HG03159 (cell line): Measurements from ENCODE around the gene NCAPH2.

Experiments used
- ATAC-seq: cut with Tn5 transposase; IDR thresholded peaks from one replicate; pipeline ENCODE4 v1.9.1; 2021; ENCODE audit warnings: mild to moderate bottlenecking, moderate library complexity; ENCODE audit not compliant: unreplicated experiment

Gene NCAPH2

GRCh38 chr22:50545522-50546325 lies 37.7 kb downstream of the NCAPH2 start, which contains the start of gene KLHDC7B:
TSS of gene KLHDC7B (plus strand) at chr22:50545899. CDS start at chr22:50546244, 345 bp downstream.
- no peak for ATAC-seq

- ATAC-seq, result no peak
Measured at GRCh38 chr22:50546326-50547262, 38.6 kb downstream of the NCAPH2 start.

GRCh38 chr22:50547263-50547985 lies 39.4 kb downstream of the NCAPH2 start:
- ATAC-seq, result no peak

GRCh38 chr22:50548040-50548920 lies 40.3 kb downstream of the NCAPH2 start:
- no peak for ATAC-seq

GRCh38 chr22:50548921-50549790 lies 41.1 kb downstream of the NCAPH2 start:
- ATAC-seq, result no peak

- ATAC-seq, result no peak
Measured at GRCh38 chr22:50550395-50550794, 42.4 kb downstream of the NCAPH2 start.

- ATAC-seq, result no peak
Measured at GRCh38 chr22:50551160-50551752, 43.2 kb downstream of the NCAPH2 start.

- no peak for ATAC-seq
Measured at GRCh38 chr22:50553310-50553709, 45.3 kb downstream of the NCAPH2 start.

- no peak for ATAC-seq
Measured at GRCh38 chr22:50556703-50557102, 48.7 kb downstream of the NCAPH2 start.

GRCh38 chr22:50560034-50560433 lies 52.0 kb downstream of the NCAPH2 start:
- no peak for ATAC-seq

- no peak for ATAC-seq
Measured at GRCh38 chr22:50561401-50562358, 53.7 kb downstream of the NCAPH2 start.

GRCh38 chr22:50562523-50563412 lies 54.7 kb downstream of the NCAPH2 start, which contains the start of gene SYCE3:
TSS of gene SYCE3 (minus strand) at chr22:50562919. CDS start at chr22:50556405, 6,514 bp downstream.
- ATAC-seq, result peak; percentile 93

- ATAC-seq, result no peak
Measured at GRCh38 chr22:50563413-50564160, 55.6 kb downstream of the NCAPH2 start.

- ATAC-seq, result no peak
Measured at GRCh38 chr22:50564289-50564688, 56.3 kb downstream of the NCAPH2 start.

- no peak for ATAC-seq
Measured at GRCh38 chr22:50567721-50568252, 59.8 kb downstream of the NCAPH2 start.
